ENCODE results near the gene TEX11.

Gene TEX11

DNA sequence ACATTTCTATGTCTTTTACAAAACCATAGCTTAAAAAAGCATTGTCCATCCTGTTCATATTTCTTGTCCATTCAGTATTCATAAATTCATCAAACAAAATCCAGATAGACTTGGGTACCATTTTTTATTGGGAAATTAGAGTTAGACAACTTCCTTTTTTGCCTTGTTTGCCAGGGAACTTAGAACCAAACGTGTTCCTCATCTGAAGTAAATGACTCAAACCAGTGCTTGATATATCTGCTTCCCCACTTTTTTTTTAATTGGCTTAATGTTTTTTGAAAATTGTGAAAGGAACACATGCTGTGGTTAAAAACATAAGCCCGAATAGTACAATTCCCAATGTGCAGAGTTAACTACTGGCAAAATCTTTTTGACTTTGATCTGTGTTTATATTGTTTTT, 419.7 kb downstream of the TEX11 start:
- Histone ChIP-seq H3K9me3 (ENCODE audit: control insufficient read depth, insufficient read depth, low read depth, low read length) (no peaks in the 10 kb centered on the region), H3K36me3 (ENCODE audit: control insufficient read depth in 2 of 2, insufficient read depth in 1 of 2, low read length in 2 of 2) (peaks cover 6 to 73% of the 10 kb centered on the region in 2 experiments; a peak in 2 of 3 replicates), H3K4me1 (ENCODE audit: control insufficient read depth, insufficient read depth, low read length) (no peaks in the 10 kb centered on the region), H3K27ac (ENCODE audit: extremely low read depth, low read depth, low read length) (no peak overlapping the region), H3K4me3 (ENCODE audit: low read depth, low read length) (no peak overlapping the region)
- TF ChIP-seq GLI4 (tag by site-specific recombination; IDR thresholded peaks at IDR 0.05) (no peak), ZBTB17 (tag by site-specific recombination; IDR thresholded peaks at IDR 0.05) (no peak), BCL11B (tag by site-specific recombination; IDR thresholded peaks at IDR 0.05; ENCODE audit: low read depth) (no peak), KLF16 (tag by site-specific recombination; IDR thresholded peaks at IDR 0.05) (no peak), ZNF521 (tag by site-specific recombination; IDR thresholded peaks at IDR 0.05) (no peak), ZNF624 (tag by site-specific recombination; IDR thresholded peaks at IDR 0.05) (no peak), ZSCAN18 (tag by site-specific recombination; IDR thresholded peaks at IDR 0.05) (no peak), SCRT1 (tag by site-specific recombination; IDR thresholded peaks at IDR 0.05; ENCODE audit: borderline replicate concordance) (no peak), BCL6B (tag by site-specific recombination; IDR thresholded peaks at IDR 0.05) (no peak), ZNF394 (tag by site-specific recombination; IDR thresholded peaks at IDR 0.05; ENCODE audit: borderline replicate concordance) (no peak), IKZF3 (tag by site-specific recombination; IDR thresholded peaks at IDR 0.05) (no peak), PRDM4 (tag by site-specific recombination; IDR thresholded peaks at IDR 0.05) (no peak), KLF9 (tag by site-specific recombination; IDR thresholded peaks at IDR 0.05; ENCODE audit: low read depth) (no peak), TCF7L2 (IDR thresholded peaks at IDR 0.05; ENCODE audit: borderline replicate concordance, low read depth, low read length) (no peak), ZNF221 (tag by site-specific recombination; IDR thresholded peaks at IDR 0.05; ENCODE audit: borderline replicate concordance) (no peak), PRDM10 (tag by site-specific recombination; IDR thresholded peaks at IDR 0.05) (no peak), ZNF366 (tag by site-specific recombination; conservative IDR thresholded peaks at IDR 0.05) (no peak)
- TF ChIP-seq, protein P1, sequence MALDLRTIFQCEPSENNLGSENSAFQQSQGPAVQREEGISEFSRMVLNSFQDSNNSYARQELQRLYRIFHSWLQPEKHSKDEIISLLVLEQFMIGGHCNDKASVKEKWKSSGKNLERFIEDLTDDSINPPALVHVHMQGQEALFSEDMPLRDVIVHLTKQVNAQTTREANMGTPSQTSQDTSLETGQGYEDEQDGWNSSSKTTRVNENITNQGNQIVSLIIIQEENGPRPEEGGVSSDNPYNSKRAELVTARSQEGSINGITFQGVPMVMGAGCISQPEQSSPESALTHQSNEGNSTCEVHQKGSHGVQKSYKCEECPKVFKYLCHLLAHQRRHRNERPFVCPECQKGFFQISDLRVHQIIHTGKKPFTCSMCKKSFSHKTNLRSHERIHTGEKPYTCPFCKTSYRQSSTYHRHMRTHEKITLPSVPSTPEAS (tag by site-specific recombination; IDR thresholded peaks at IDR 0.05) = no peak
- POLR2A ChIA-PET = no interaction called here
- CTCF ChIA-PET = interaction anchor here (0.6 to 0.7 kb wide), 2 partner anchors 11 to 291 kb away, joined by 3 read pairs; no protein-coding TSS in a partner anchor
